Hepatocyte (in vitro differentiated cells): ENCODE results near the gene CMC2. TPM values are rescaled to one million over a fixed set of nuclear protein-coding genes. Genes with fewer than 3 reads are reported as not detected.

ENCODE experiments used
- DNase-seq: peaks from one replicate; pipeline ENCODE4 v3.0.0-alpha.2; 2016; ENCODE audit warnings: low spot score
- H2AFZ ChIP-seq: fragments of 200-600 bp; sonication (generic); 2 replicates; pipeline ENCODE4 v1.6.0; 2016; ENCODE audit warnings: antibody characterized with exemption, mild to moderate bottlenecking
- H3K27ac ChIP-seq: fragments of 200-600 bp; sonication (generic); 2 replicates; pipeline ENCODE4 v1.5.1; 2016; ENCODE audit warnings: mild to moderate bottlenecking
- H3K27me3 ChIP-seq: fragments of 200-600 bp; sonication (generic); 2 replicates; pipeline ENCODE4 v1.6.1; 2016
- H3K36me3 ChIP-seq: fragments of 200-600 bp; sonication (generic); replicated peaks from 2 replicates; pipeline ENCODE4 v1.5.1; 2016; ENCODE audit warnings: low read depth; ENCODE audit not compliant: insufficient read depth
- H3K4me1 ChIP-seq: fragments of 200-600 bp; sonication (generic); 2 replicates; pipeline ENCODE4 v1.5.1; 2016; ENCODE audit warnings: mild to moderate bottlenecking, moderate library complexity; ENCODE audit not compliant: insufficient read depth
- H3K4me2 ChIP-seq: fragments of 200-600 bp; sonication (generic); 2 replicates; pipeline ENCODE4 v1.6.0; 2016
- H3K4me3 ChIP-seq: fragments of 200-600 bp; sonication (generic); 2 replicates; pipeline ENCODE4 v1.5.1; 2016; ENCODE audit warnings: mild to moderate bottlenecking
- H3K79me2 ChIP-seq: fragments of 200-600 bp; sonication (generic); 2 replicates; pipeline ENCODE4 v1.6.0; 2017; ENCODE audit warnings: mild to moderate bottlenecking
- H3K9me2 ChIP-seq: fragments of 200-600 bp; sonication (generic); replicated peaks from 2 replicates; pipeline ENCODE4 v1.6.0; 2017; ENCODE audit warnings: mild to moderate bottlenecking; ENCODE audit not compliant: insufficient read depth
- H3K9me3 ChIP-seq: fragments of 200-600 bp; sonication (generic); 2 replicates; pipeline ENCODE4 v1.5.1; 2016; ENCODE audit warnings: low read depth, mild to moderate bottlenecking
- H4K20me1 ChIP-seq: fragments of 200-600 bp; sonication (generic); 2 replicates; pipeline ENCODE4 v1.6.0; 2016; ENCODE audit warnings: mild to moderate bottlenecking; ENCODE audit not compliant: insufficient read depth, poor library complexity, severe bottlenecking
- CTCF ChIP-seq: fragments of 200-600 bp; sonication (generic); IDR thresholded peaks from 2 replicates; pipeline ENCODE4 v1.5.1; 2016; ENCODE audit warnings: antibody characterized with exemption, mild to moderate bottlenecking; ENCODE audit not compliant: poor library complexity
- EZH2 ChIP-seq: fragments of 200-600 bp; sonication (generic); IDR thresholded peaks from 2 replicates; pipeline ENCODE4 v1.6.1; 2016; ENCODE audit warnings: antibody characterized with exemption, mild to moderate bottlenecking, borderline replicate concordance
- EZH2phosphoT487 ChIP-seq: fragments of 200-600 bp; sonication (generic); IDR thresholded peaks from one replicate; pipeline ENCODE4 v1.6.1; 2018; ENCODE audit warnings: antibody characterized with exemption, mild to moderate bottlenecking, low read depth, moderate library complexity; ENCODE audit not compliant: unreplicated experiment, severe bottlenecking
- WGBS: methylation state at CpG from one replicate; pipeline ENCODE4 v1.1.6; 2016; ENCODE audit warnings: low lambda C conversion rate; ENCODE audit errors: missing lambda C conversion rate; 5-methylcytosine and 5-hydroxymethylcytosine counted together
- polyA plus RNA-seq: library from polyadenylated mRNA; unstranded; fragments of >200 nt; fragmentation: Nextera tagmentation; extraction: Ambion mirVana; gene quantifications from 2 replicates; pipeline ENCODE4 v1.2.1, GENCODE V29; 2016
- total RNA-seq: library from RNA; depleted of rRNA; stranded (reverse); fragments of >200 nt; gene quantifications from 2 replicates; pipeline ENCODE4 v1.2.3, GENCODE V29; 2014

The CMC2 gene
- total and polyA plus RNA-seq, 2 experiments from 2014 or later: 47.4 to 133 TPM

DNA sequence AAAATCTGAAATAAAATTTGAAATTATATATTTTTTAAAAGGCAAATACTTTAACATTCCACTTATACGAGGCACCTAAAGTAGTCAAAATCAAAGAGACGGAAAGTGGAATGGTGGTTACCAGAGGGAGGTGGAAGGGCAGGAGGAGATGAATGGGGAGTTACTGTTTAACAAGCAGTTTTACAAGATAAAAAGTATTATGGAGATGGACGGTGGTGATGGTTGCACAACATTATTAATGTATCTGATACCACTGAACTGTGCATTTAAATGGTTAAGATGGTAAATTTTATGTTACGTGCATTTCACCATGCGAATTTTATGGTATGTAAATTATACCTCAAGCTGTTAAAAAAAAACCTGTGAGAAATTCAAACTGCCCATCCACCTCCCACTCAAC, 5.4 kb downstream of the CMC2 start:
- H3K36me3 ChIP-seq: no peaks in the 10 kb centered on the region
- peaks cover 3% of the 10 kb centered on the region for H4K20me1 ChIP-seq
- DNase-seq: no peak
- H2AFZ ChIP-seq: no peak overlapping the region
- no peaks in the 10 kb centered on the region for H3K9me2 ChIP-seq
- no peaks in the 10 kb centered on the region for H3K9me3 ChIP-seq
- H3K27ac ChIP-seq: no peak overlapping the region
- no peak for TF ChIP-seq EZH2
- TF ChIP-seq EZH2phosphoT487: no peak
- no peak for TF ChIP-seq CTCF
- peaks cover 88% of the 10 kb centered on the region for H3K79me2 ChIP-seq
- 55% methylated on average over 5 of the region's 5 CpGs for WGBS
- no peak overlapping the region for H3K4me3 ChIP-seq
- H3K4me2 ChIP-seq: peak overlapping the region; percentile 7
- H3K27me3 ChIP-seq: no peaks in the 10 kb centered on the region
- peaks cover 3% of the 10 kb centered on the region for H3K4me1 ChIP-seq

DNA sequence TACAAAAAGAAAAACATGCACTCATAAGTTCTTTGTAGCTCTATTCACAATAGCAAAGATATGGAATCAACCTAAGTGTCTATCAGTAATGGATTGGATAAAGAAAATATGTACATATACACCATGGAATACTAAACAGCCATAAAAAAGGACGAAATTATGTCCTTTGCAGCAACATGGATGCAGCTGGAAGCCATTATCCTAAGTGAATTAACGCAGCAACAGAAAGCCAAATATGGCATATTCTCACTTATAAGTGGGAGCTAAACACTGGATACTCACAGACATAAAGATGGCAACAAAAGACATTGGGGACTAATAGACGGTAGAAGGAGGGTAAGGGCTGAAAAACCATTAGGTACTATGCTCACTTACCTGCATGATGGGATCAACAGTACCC, 5.8 kb downstream of the CMC2 start:
- Histone ChIP-seq H2AFZ (no peak overlapping the region), H3K79me2 (peaks cover 90% of the 10 kb centered on the region), H3K9me2 (no peaks in the 10 kb centered on the region), H3K27me3 (no peaks in the 10 kb centered on the region), H4K20me1 (peaks cover 3% of the 10 kb centered on the region), H3K4me1 (peaks cover 3% of the 10 kb centered on the region), H3K4me3 (no peak overlapping the region), H3K36me3 (no peaks in the 10 kb centered on the region), H3K4me2 (no peak overlapping the region), H3K27ac (no peak overlapping the region), H3K9me3 (no peaks in the 10 kb centered on the region)
- 94% methylated on average over 3 of the region's 3 CpGs for WGBS
- no peak for DNase-seq
- TF ChIP-seq EZH2: no peak
- no peak for TF ChIP-seq EZH2phosphoT487
- TF ChIP-seq CTCF: no peak

- Histone ChIP-seq H2AFZ (no peak overlapping the region), H3K9me3 (no peaks in the 10 kb centered on the region), H3K36me3 (no peaks in the 10 kb centered on the region), H3K27me3 (no peaks in the 10 kb centered on the region), H3K4me1 (peaks cover 6% of the 10 kb centered on the region), H3K4me3 (peak overlapping the region; percentile 1), H3K4me2 (peak overlapping the region; percentile 71), H4K20me1 (no peaks in the 10 kb centered on the region), H3K9me2 (no peaks in the 10 kb centered on the region), H3K27ac (peak overlapping the region; percentile 70), H3K79me2 (peaks cover 84% of the 10 kb centered on the region)
- 98% methylated on average over 7 of the region's 7 CpGs for WGBS
- DNase-seq: no peak
- TF ChIP-seq EZH2: no peak
- no peak for TF ChIP-seq CTCF
- TF ChIP-seq EZH2phosphoT487: no peak
Measured at GRCh38 chr16:80997964-80998620, 8.6 kb downstream of the CMC2 start.
